GM12878 (cell line): ENCODE data around the gene SLC6A2.

Experiments used
- NBN ChIP-seq: fragments of 450-650 bp; IDR thresholded peaks from 2 replicates; pipeline ENCODE4 v1.6.1; 2016
- TCF3 ChIP-seq: IDR thresholded peaks from 2 replicates; pipeline ENCODE4 v1.6.1; 2012; ENCODE audit warnings: low read depth, mild to moderate bottlenecking, low read length, borderline replicate concordance; ENCODE audit not compliant: insufficient read depth
- YY1 ChIP-seq: IDR thresholded peaks from 2 replicates; pipeline ENCODE4 v1.6.1; 2011; ENCODE audit warnings: low read depth, mild to moderate bottlenecking, low read length

DNA sequence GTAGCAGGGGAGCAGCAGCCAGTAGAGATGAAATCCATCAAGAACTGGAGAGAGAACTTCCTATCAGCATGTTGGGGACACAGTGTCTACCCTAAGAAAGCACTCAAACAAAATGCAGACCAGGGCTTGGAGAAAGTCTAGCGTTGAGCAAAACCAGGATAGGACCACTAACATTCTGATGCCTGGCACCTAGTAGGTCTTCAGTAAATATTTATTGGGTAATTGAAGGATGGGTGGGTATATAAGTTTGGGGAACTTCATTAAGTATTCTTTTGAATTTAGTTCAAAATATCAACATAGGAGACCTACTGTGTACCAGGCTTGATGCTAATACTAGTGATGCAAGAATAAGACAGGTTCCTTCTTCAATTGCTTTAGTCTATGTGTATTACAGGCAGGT is 30.9 kb downstream of the SLC6A2 start:
- no peak for TF ChIP-seq NBN
- no peak for TF ChIP-seq YY1
- TF ChIP-seq TCF3: no peak
